GM21619 (cell line): ENCODE measurements around the gene PPP4R1.
"Not testable (repeated sequence)": the region's sequence is repeated elsewhere in the genome, so short reads cannot be mapped to it uniquely, and the experiment has no call there.

Experiments used
- ATAC-seq: cut with Tn5 transposase; IDR thresholded peaks from one replicate; pipeline ENCODE4 v1.9.1; 2021; ENCODE audit not compliant: unreplicated experiment

PPP4R1 gene

GRCh38 chr18:9629709-9630108 is 15.3 kb upstream of the PPP4R1 start:
- no peak for ATAC-seq

- no peak for ATAC-seq
These were observed 14.6 kb upstream of the PPP4R1 start for GRCh38 chr18:9628984-9629383.

DNA sequence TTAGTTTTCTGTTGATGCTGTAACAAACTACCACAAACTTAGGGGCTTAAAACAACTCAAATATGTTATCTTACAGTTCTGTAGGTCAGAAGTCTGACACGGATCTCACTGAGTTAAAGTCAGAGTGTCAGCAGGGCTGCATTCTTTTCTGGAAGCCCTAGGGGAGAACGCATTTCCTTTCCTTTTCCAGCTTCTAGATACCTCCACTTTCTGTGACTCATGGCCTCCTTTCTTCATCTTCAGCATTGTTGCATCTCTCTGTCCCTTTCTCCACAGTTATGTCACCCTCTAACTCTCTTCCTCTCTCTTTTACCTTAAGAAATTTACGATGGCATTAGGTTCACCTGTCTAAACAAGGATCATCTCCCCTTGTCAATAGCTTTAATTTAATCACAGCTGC is 13.3 kb upstream of the PPP4R1 start:
- no peak for ATAC-seq

- ATAC-seq: no peak
These were observed 5.6 kb upstream of the PPP4R1 start for GRCh38 chr18:9619990-9620389.

DNA sequence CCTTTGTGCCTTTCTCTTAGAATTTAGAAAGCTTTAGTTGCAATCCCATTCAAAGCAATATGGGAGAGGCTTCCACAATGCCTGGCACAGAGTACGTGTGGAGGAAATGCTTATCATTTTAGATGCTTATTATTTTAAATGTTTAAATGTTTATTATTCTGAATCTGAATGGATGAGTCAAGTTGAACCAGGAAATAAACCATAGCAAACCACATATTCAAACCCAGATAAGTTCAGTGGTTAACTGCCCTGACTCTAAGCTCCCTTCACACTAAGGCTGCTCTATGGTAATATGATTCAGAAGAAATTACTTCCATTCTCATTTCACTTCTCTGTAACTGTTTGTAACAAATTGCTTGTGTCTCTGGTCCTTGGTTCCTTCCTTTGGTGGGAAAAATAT is 5.2 kb upstream of the PPP4R1 start:
- ATAC-seq: no peak

DNA sequence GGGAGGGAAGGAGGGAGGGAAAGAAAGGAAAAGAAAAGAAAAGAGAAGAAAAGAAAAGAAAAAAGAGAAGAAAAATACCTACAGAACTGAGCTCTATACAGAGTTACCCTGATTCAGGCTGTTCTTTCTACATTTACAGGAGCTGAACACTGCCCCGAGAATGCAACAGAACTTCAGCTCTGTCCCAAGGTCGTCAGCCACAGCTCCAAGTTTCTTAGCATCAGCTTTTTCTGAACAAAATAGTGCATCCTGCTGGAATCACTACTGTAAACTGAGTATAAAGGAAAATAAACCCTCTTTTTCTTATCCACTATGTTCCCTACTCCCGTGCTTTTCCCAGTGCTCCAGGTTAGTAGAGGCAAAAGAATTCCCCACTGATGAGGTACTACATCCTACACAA is 4.7 kb upstream of the PPP4R1 start:
- ATAC-seq: no peak

GRCh38 chr18:9617006-9617542 is 2.7 kb upstream of the PPP4R1 start:
- no peak for ATAC-seq

DNA sequence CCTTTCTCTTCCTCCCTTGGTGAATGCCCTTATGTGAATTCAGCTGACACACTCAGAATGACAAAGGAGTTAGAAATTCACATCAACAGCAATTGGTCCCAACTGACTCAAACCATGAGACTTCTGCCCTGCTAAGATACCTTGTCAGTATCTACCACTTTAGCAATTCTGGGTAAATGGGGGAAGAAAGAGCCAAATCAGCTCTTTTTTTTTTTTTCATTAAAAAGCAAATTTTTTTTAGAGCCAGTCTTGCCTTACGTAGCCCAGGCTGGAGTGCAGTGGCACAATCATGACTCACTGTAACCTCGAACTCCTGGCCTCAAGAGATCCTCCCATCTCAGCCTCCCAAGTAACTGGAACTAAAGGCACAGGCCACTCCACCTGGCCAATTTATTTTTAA is 1.7 kb upstream of the PPP4R1 start:
- no peak for ATAC-seq

- no peak for ATAC-seq
These were observed 980 bp upstream of the PPP4R1 start for GRCh38 chr18:9615280-9615797.

DNA sequence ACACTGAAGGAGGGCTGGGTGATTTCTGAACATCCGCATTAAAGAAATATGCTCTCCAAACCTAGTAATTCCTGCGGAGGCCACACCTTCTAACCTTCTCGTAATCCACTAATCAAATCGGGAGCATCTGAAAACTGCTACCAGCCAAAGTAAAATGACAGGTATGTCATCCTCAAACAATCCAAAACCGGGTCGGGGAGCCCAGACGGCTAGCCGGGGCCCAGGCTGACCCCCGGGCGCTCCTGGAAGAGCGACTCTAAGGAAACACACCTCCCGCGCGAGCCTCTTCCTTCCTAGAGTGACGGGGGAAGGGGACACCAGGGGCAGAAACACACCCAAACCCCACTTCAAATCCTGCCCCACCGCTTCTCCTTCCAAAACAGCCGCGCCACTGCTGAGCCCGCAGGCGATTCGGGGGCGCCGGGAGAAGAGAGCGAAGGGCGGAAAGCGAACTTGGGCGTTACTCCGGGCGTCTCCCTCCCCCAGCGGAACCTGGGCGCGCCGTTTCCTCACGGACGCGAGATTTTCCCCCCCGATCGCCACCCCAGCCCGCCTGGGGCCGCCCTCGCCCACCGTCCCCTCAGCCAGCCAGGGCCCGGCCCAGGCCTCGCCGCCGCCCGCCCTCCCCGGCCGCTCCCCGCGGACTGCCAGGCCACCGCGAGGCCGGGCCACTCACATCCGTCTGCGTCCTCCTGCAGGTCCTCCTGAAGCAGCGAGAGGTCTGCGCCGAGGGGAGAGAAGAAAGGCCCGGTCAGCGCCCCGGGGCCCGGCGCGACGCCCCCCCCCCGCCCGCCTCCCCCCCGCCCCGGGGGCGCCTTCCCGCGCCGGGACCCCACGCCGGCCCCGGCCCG is 584 bp downstream of the PPP4R1 start:
- ATAC-seq: peak; percentile 32

GRCh38 chr18:9612977-9613376 is 1.4 kb downstream of the PPP4R1 start:
- ATAC-seq: no peak

GRCh38 chr18:9612215-9612830 is 2.0 kb downstream of the PPP4R1 start:
- ATAC-seq: peak; percentile 43

DNA sequence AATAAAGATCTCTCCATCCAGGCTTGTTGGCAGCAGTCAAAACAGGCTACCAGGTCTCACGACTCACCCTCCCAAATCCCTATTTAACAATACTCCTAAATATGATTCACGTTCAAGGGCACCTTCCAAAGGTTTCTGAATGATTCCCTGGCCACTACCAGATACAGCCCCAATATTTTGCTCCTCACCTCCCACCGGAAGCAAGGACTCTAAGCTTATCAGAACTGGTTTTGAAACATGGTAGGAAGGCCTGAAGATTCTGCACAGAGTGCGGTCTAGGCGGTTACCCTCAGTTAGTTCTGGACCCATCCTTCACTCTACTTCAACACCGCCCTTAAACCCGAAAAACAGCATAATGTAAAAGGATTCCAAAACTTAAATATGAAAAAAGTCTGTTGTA is 5.2 kb downstream of the PPP4R1 start:
- ATAC-seq: no peak

GRCh38 chr18:9608728-9609127 is 5.6 kb downstream of the PPP4R1 start:
- no peak for ATAC-seq

DNA sequence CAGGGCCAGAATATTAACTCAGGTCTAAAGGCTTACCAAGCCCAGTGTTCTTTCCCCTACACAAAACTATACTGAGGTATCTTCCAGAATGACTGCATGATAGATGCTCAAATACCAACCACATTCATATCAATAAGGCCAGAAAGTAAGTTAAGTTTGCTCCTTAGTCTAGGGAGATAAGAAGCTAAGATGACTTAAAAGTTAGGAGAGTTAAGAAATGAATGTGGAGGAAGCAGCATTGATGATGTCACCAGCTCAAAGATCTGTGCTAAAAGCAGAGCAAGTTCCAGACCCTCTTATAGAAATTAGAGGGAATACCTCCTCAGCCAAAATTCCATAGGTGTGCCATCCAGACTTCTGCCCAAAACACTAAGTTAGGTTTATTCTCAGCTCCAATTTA is 6.1 kb downstream of the PPP4R1 start:
- ATAC-seq: no peak

- not testable (repeated sequence) for ATAC-seq
These were observed 7.2 kb downstream of the PPP4R1 start for GRCh38 chr18:9607111-9607510.

- no peak for ATAC-seq
These were observed 8.3 kb downstream of the PPP4R1 start for GRCh38 chr18:9606039-9606438.

- ATAC-seq: no peak
These were observed 10.0 kb downstream of the PPP4R1 start for GRCh38 chr18:9604348-9604747.

DNA sequence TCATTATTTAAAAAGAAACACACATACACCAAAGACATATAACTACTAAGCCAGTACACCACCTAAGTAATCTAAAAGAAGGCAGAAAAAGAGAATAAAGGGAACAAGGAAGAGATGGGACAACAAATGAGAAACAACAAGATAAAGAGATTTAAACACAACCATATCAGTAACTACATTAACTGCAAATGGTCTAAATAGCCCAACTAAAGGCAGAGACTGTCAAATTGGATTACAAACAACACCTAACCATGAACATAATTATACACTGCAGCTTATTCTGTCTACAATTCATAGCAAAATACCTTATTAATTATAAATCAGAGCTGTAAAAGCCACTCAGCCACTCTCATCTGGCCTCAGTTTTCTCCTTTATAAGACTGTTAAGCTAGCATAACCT is 15.0 kb downstream of the PPP4R1 start:
- no peak for ATAC-seq

DNA sequence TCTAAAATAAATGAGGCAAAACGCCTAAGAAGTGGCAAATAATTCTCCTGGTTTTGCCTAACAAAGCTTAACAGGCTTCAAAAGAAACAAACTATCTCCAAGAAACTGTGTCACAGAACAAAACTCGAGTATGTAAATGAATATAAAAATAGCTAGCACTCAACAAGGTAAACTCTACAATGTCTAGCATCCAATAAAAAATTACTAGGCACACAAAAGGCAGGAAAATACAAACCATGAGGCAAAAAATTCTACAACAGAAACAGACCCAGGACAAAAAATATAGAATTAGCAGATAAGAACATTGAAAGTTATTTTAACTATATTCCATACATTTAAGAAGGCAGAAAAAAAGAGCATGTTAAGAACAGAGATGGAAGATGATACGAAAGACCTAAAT is 16.8 kb downstream of the PPP4R1 start:
- no peak for ATAC-seq

DNA sequence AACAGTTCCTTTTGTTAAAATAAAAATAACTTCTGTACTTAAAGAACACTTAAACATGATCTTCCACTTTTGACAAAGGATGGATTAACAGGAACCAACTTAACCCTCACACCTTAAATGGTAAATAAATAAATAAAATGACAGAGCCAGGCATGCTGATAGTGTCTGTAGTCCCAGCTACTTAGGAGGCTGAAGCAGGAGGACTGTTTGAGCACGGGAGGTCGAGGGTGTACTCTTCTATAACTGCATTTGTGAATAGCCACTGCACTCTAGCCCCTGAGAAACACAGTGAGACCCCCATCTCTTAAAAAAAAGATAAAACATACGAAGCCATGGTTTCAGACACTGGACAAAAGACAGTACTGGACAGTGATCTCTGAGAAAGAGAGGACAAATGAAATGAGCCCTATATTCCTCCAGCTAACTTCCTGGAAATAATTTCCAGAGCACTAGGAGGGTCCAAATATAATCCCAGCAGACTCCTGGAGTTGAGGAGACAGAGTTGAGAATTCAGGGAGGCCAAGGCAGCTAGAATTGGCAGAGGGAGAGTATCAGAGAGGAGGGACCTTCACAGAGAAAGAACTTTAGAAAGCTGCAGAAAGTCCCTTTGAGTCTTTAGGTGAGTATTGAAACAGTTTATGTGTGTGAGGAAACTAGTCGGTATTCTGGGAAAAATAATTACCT is 17.4 kb downstream of the PPP4R1 start:
- ATAC-seq: no peak

GRCh38 chr18:9596226-9596625 is 18.1 kb downstream of the PPP4R1 start:
- no peak for ATAC-seq
